Mammary epithelial cell (primary cell): ENCODE results near the gene PMM1.

Experiments
- CTCF ChIP-seq, 2 donors: IDR thresholded peaks in 1 of 2; conservative IDR thresholded peaks in 1 of 2; 2 replicates each; pipeline ENCODE4 v1.5.1; 2011 to 2012; ENCODE audit warnings: inconsistent platforms in 2 of 2, low read length in 2 of 2, mild to moderate bottlenecking in 2 of 2, control low read depth in 1 of 2, low read depth in 1 of 2; ENCODE audit not compliant: insufficient read depth in 1 of 2; ENCODE audit errors: extremely low read depth in 1 of 2
- EZH2 ChIP-seq: IDR thresholded peaks from 2 replicates; pipeline ENCODE4 v1.6.1; 2012; ENCODE audit warnings: low read length, inconsistent platforms, borderline replicate concordance

GRCh38 chr22:41537203-41537602 is 52.4 kb downstream of the PMM1 start:
- TF ChIP-seq CTCF (conservative IDR thresholded peaks at IDR 0.05 in 1 of 2, IDR thresholded peaks at IDR 0.05 in 1 of 2; ENCODE audit: extremely low read depth in 1 of 2, insufficient read depth in 1 of 2, low read depth in 1 of 2, low read length in 2 of 2) (no peak), EZH2 (no peak)
